HepG2 (cell line): Measurements from ENCODE around the gene PKN2. TPM values are rescaled to one million over a fixed set of nuclear protein-coding genes. Genes with fewer than 3 reads are reported as not detected.

Experiments
- ATAC-seq: fragments of 200-7000 bp; cut with Tn5 transposase; 3 replicates; pipeline ENCODE4 v1.9.1; 2020; ENCODE audit warnings: mild to moderate bottlenecking, moderate library complexity
- BruUV-seq: library from RNA; stranded (reverse); fragments of 400-500 nt; replicated peaks from 2 replicates; lab custom pipeline; 2021; lab: Mats Ljungman, UMichigan
- CTCF ChIA-PET: fragments of 300-600 bp; formaldehyde crosslinking; extraction: SDS; loops from one replicate; lab custom pipeline; 2021; ENCODE audit warnings: low total read pairs, inconsistent platforms, low intra/inter-chr PET ratio; lab: Yijun Ruan, JAX
- POLR2A ChIA-PET: fragments of 350-600 bp; sonication (Branson Sonifier 250); formaldehyde crosslinking; loops from one replicate; lab custom pipeline; 2020; ENCODE audit warnings: antibody characterized with exemption, inconsistent platforms; lab: Yijun Ruan, JAX
- DNase-seq: peaks from one replicate; pipeline ENCODE4 v3.0.0-alpha.2; 2015; ENCODE audit warnings: low spot score
- FAIRE-seq: peaks from 3 replicates; lab custom pipeline; 2011; peaks lifted over from hg19 to GRCh38; lab: Jason Lieb, UNC
- H2AFZ ChIP-seq: one replicate; pipeline ENCODE4 v1.6.1; 2011; ENCODE audit warnings: low read length, inconsistent platforms
- H3K27ac ChIP-seq: fragments of 300-600 bp; 3 replicates; pipeline ENCODE4 v1.8.0; 2011; ENCODE audit warnings: mixed run types, mild to moderate bottlenecking, mixed read lengths, low read length, inconsistent platforms; ENCODE audit not compliant: insufficient read depth; ENCODE audit errors: extremely low read length
- H3K27me3 ChIP-seq, 2 experiments: fragments of 200-600 bp in 1 of 2; 2 replicates in 1 of 2; 3 replicates in 1 of 2; pipeline versions ENCODE4 v1.6.0 to v1.8.0; 2011; ENCODE audit warnings: low read length in 2 of 2, mild to moderate bottlenecking in 2 of 2, moderate library complexity in 2 of 2, inconsistent platforms in 1 of 2; ENCODE audit not compliant: insufficient read depth in 2 of 2, control insufficient read depth in 1 of 2
- H3K36me3 ChIP-seq, 2 experiments: fragments of 200-600 bp in 1 of 2; replicated peaks in 1 of 2; 2 replicates in 1 of 2; 3 replicates in 1 of 2; pipeline versions ENCODE4 v1.5.1 to v1.8.0; 2011; ENCODE audit warnings: low read length in 2 of 2, inconsistent platforms in 1 of 2; ENCODE audit not compliant: insufficient read depth in 2 of 2, control insufficient read depth in 1 of 2
- H3K4me1 ChIP-seq: 2 replicates; pipeline ENCODE4 v1.5.1; 2012; ENCODE audit warnings: low read length, inconsistent platforms; ENCODE audit not compliant: insufficient read depth
- H3K4me2 ChIP-seq: 2 replicates; pipeline ENCODE4 v1.6.0; 2011; ENCODE audit warnings: low read depth, low read length, inconsistent platforms
- H3K4me3 ChIP-seq, 3 experiments: fragments of 200-600 bp in 1 of 3; sonication (generic), shearing (Covaris generic) in 1 of 3; replicated peaks in 1 of 3; 2 replicates each; pipeline ENCODE4 v1.5.1; 2011 to 2016; ENCODE audit warnings: low read length in 3 of 3, inconsistent platforms in 2 of 3, low read depth in 2 of 3, mild to moderate bottlenecking in 2 of 3, control low read depth in 1 of 3, mixed read lengths in 1 of 3; ENCODE audit not compliant: insufficient read depth in 1 of 3
- H3K79me2 ChIP-seq: one replicate; pipeline ENCODE4 v1.6.1; 2011; ENCODE audit warnings: low read length, inconsistent platforms; ENCODE audit not compliant: insufficient read depth
- H3K9ac ChIP-seq: 2 replicates; pipeline ENCODE4 v1.6.0; 2011; ENCODE audit warnings: mild to moderate bottlenecking, low read depth, low read length, inconsistent platforms; ENCODE audit not compliant: insufficient read depth
- H3K9me3 ChIP-seq: 2 replicates; pipeline ENCODE4 v1.5.1; 2012; ENCODE audit warnings: mild to moderate bottlenecking, low read length
- H4K20me1 ChIP-seq: 2 replicates; pipeline ENCODE4 v1.6.0; 2011; ENCODE audit warnings: inconsistent platforms, mild to moderate bottlenecking, low read length, moderate library complexity; ENCODE audit not compliant: insufficient read depth
- BHLHE40 ChIP-seq: IDR thresholded peaks from 2 replicates; pipeline ENCODE4 v1.6.1; 2011; ENCODE audit warnings: low read length, improper control_type of control experiment
- FOXO1 ChIP-seq: sonication (generic); formaldehyde crosslinking; IDR thresholded peaks from 2 replicates; pipeline ENCODE4 v1.4.0; 2020; ENCODE audit warnings: missing genetic modification reagents
- MNT ChIP-seq: fragments of 450-650 bp; IDR thresholded peaks from 2 replicates; pipeline ENCODE4 v1.6.1; 2016
- NR0B2 ChIP-seq: sonication (generic); formaldehyde crosslinking; IDR thresholded peaks from 2 replicates; pipeline ENCODE4 v1.4.0; 2020; ENCODE audit warnings: mild to moderate bottlenecking, missing genetic modification reagents
- ZFP37 ChIP-seq: sonication (generic); formaldehyde crosslinking; IDR thresholded peaks from 2 replicates; pipeline ENCODE4 v1.4.0; 2020; ENCODE audit warnings: missing genetic modification reagents, borderline replicate concordance
- ZMYM3 ChIP-seq: sonication (generic); formaldehyde crosslinking; IDR thresholded peaks from 2 replicates; pipeline ENCODE4 v1.5.1; 2020; ENCODE audit warnings: mild to moderate bottlenecking, missing genetic modification reagents
- ZNF646 ChIP-seq: sonication (generic); formaldehyde crosslinking; IDR thresholded peaks from 2 replicates; pipeline ENCODE4 v1.9.0; 2021; ENCODE audit warnings: mild to moderate bottlenecking, missing genetic modification reagents
- WGBS: methylation state at CpG from one replicate; pipeline ENCODE4 v1.1.6; 2017; ENCODE audit warnings: low lambda C conversion rate; 5-methylcytosine and 5-hydroxymethylcytosine counted together
- in situ Hi-C: cut with HindIII; loops from 2 replicates; pipeline ENCODE4 v1.10.0; 2017; ENCODE audit warnings: low pct_unique_long_range_greater_than_20kb; ENCODE audit not compliant: extremely low pct_ligation_motif_present
- intact Hi-C: fragments of 100-400 bp; cut with micrococcal nuclease; formaldehyde crosslinking; loops from one replicate; pipeline ENCODE4 v1.10.0; 2022; ENCODE audit not compliant: unreplicated experiment
- polyA plus RNA-seq, 8 experiments: library from polyadenylated mRNA; depleted of rRNA in 3 of 8; stranded (reverse) in 7 of 8; unstranded in 1 of 8; fragments of >200 nt; fragmentation: Illumina TruSeq in 4 of 8; extraction: Trizol in 4 of 8; gene quantifications; 2 replicates each; pipeline versions ENCODE4 v1.2.1 to v1.2.3, GENCODE V29; 2011 to 2016; ENCODE audit warnings: low read depth in 4 of 8, missing spikeins in 1 of 8, mixed read lengths in 1 of 8; ENCODE audit not compliant: insufficient read depth in 1 of 8
- total RNA-seq, 5 experiments: library from RNA; depleted of rRNA; stranded (reverse); fragments of >200 nt; fragmentation: Illumina TruSeq; extraction: Trizol; gene quantifications; 2 replicates each; pipeline ENCODE4 v1.2.3, GENCODE V29; 2016; ENCODE audit warnings: low read depth in 1 of 5

The PKN2 gene
- total and polyA plus RNA-seq, 2 of the 13 experiments (the other 11 are each of a cell fraction or from before 2014, with no cell fraction given), result 17.0 to 29.4 TPM

DNA sequence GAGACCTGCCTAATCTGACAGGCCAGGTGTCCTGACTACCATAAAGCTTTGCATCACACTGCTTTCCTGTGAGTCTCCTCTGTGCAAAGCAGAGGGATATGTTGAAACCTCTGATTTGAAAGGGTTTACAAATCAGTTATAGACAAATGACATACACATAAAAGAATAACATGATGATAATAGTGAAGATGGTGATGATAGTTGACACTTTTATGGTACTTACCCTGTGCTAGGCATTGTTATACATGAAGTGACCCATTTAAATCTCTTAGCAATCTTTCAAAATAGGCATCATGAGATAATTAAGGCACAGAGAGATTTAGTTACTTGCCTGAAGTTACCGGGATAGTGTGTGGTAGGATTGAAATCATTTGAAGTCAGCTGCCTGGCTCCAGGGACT, 34.1 kb upstream of the PKN2 start:
- intact Hi-C loops, result no loop called here
- FAIRE-seq (no peak), DNase-seq (no peak), ATAC-seq (no peak)
- H2AFZ ChIP-seq, result no peak overlapping the region
- H3K4me1 ChIP-seq, result peaks cover 10% of the 10 kb centered on the region
- H3K36me3 ChIP-seq, result no peaks in the 10 kb centered on the region; a peak in 1 of 5 replicates
- no peaks in the 10 kb centered on the region for H4K20me1 ChIP-seq
- ChIA-PET POLR2A (no interaction called here), CTCF (no interaction called here)
- H3K9me3 ChIP-seq, result no peaks in the 10 kb centered on the region
- no peak overlapping the region for H3K4me2 ChIP-seq
- TF ChIP-seq BHLHE40 (no peak), ZMYM3 (CRISPR knock-in tag) (no peak), FOXO1 (CRISPR knock-in tag) (no peak), MNT (no peak), NR0B2 (CRISPR knock-in tag) (no peak), ZNF646 (CRISPR knock-in tag) (no peak), ZFP37 (no peak)
- no peak overlapping the region for H3K9ac ChIP-seq
- in situ Hi-C loops, result loop anchor here (10.0 kb wide), 1 partner anchor 225 kb away; no protein-coding TSS in a partner anchor
- no peak overlapping the region for H3K4me3 ChIP-seq
- WGBS, result 38% methylated on average over 1 of the region's 1 CpG
- H3K27me3 ChIP-seq, result peaks cover 0 to 1% of the 10 kb centered on the region in 2 experiments; a peak in 1 of 5 replicates
- no peaks in the 10 kb centered on the region for H3K79me2 ChIP-seq
- H3K27ac ChIP-seq, result no peak overlapping the region
- BruUV-seq, result no TSS peak
